Measurements from ENCODE around the gene PIAS1.

Gene PIAS1

GRCh38 chr15:68027388-68027787 lies 26.7 kb upstream of the PIAS1 start:
- no peak overlapping the region for H3K4me3 ChIP-seq (replicated peaks in 1 of 2; ENCODE audit: low read depth in 2 of 2, low read length in 2 of 2)
- no peak for DNase-seq (ENCODE audit: low read depth in 2 of 2)
- no peak for TF ChIP-seq CTCF (IDR thresholded peaks at IDR 0.05; ENCODE audit: low read depth, low read length)

DNA sequence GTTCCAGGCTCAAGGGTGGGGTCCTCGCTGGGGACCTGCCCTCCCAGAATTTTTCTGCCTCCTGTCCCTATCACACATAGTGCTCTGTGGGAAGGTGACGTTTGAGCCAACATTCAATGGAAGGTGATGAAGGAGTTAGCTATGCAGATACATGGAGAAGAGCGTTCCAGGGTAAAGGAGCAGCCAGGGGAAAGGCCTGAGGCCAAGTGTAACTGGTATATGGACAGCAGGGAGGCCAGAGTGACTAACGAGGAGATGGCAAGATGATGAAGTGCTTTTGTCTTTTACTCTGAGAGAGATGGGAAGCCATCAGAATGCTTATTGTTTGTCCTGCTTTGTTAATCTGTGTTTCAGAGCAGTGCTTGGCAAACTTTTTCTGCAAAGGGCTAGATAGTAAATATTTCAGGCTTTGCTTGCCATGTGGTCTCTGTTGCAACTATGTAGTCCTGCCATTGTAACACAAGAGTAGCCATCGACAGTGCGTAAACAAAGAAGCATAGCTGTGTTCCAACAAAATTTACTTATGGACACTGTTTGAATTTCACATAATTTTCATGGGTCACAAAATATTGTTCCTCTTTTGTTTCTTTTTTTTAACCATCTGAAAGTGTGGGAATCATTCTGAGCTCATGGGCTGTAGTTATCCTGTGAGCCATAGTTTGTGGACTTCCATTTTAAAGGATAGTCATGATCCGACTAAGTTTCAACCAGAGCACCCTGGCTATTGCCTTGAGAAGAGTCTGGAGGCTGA lies 25.8 kb upstream of the PIAS1 start:
- TF ChIP-seq CTCF (IDR thresholded peaks at IDR 0.05; ENCODE audit: low read depth, low read length), result no peak
- DNase-seq (ENCODE audit: low read depth in 2 of 2), result no peak
- H3K4me3 ChIP-seq (replicated peaks in 1 of 2; ENCODE audit: low read depth in 2 of 2, low read length in 2 of 2), result no peak overlapping the region

GRCh38 chr15:68028888-68029207 lies 25.3 kb upstream of the PIAS1 start:
- TF ChIP-seq CTCF (IDR thresholded peaks at IDR 0.05; ENCODE audit: low read depth, low read length), result no peak
- DNase-seq (ENCODE audit: low read depth in 2 of 2), result no peak

GRCh38 chr15:68029959-68030358 lies 24.2 kb upstream of the PIAS1 start:
- H3K4me3 ChIP-seq (replicated peaks in 1 of 2; ENCODE audit: low read depth in 2 of 2, low read length in 2 of 2), result no peak overlapping the region
- no peak for TF ChIP-seq CTCF (IDR thresholded peaks at IDR 0.05; ENCODE audit: low read depth, low read length)
- no peak for DNase-seq (ENCODE audit: low read depth in 2 of 2)

More at GRCh38 chr15:68028888-68029207, 25.3 kb upstream of the PIAS1 start:
- no peak overlapping the region for H3K4me3 ChIP-seq (replicated peaks in 1 of 2; ENCODE audit: low read depth in 2 of 2, low read length in 2 of 2)

DNA sequence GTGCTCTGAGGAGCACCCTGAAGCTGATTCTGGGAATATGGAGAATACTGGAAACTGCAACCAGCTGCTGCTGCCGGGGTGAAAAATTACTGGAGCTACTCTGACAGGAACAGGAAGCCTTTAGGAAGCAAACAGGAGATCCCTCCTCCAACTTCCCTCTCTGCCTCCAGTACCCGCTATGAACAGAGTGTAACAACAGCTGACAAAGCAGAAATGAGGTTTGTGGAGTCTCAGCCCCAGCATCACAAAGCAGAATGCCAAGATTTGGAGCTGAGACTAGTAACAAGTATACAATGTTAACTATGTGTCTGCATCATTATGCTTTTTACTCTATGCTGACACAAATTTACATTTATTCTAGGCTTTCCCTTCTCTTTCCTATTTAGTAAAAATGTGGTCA lies 22.7 kb upstream of the PIAS1 start:
- DNase-seq (ENCODE audit: low read depth in 2 of 2), result peak in 1 of 2 donors; percentile 25
- TF ChIP-seq CTCF (IDR thresholded peaks at IDR 0.05; ENCODE audit: low read depth, low read length), result no peak
- no peak overlapping the region for H3K4me3 ChIP-seq (replicated peaks in 1 of 2; ENCODE audit: low read depth in 2 of 2, low read length in 2 of 2)

DNA sequence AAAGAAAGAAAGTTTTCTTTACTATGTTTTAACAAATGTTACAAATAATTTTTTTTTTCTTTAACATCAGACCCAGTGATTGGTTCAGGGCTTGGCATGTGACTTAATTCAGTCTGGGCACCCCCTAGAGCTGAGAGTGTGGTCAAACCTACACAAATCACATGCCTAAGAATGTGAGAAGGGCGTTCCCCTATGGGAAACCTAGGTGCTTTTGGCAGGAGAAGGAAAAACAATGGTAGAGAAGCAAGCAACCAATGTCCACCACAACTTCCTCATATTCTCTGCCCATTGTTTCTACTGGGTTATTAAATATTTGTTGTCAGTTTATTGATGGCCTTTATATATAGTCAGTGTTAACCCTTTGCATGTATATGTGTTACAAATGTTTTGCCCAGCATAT lies 21.4 kb upstream of the PIAS1 start:
- no peak overlapping the region for H3K4me3 ChIP-seq (replicated peaks in 1 of 2; ENCODE audit: low read depth in 2 of 2, low read length in 2 of 2)
- TF ChIP-seq CTCF (IDR thresholded peaks at IDR 0.05; ENCODE audit: low read depth, low read length), result no peak
- peak in 1 of 2 donors; percentile 18 for DNase-seq (ENCODE audit: low read depth in 2 of 2)

DNA sequence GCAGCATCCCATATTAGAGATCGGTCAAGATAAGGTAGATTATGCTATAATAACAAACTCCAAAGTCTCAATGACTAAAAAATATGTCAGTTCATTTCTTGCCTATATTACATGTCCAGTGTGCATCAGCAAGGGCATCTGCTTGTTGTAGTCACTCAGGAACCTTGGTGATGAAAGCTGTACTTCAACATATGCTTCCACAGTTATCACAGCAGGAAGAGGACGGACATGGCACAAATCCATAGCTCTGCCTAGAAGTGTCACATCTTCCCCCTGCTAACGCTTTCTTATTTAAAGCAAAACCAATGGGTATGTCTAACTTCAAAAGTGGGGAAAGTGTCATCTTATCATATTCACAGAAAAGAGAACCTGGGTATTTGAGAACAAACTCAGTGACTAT lies 20.0 kb upstream of the PIAS1 start:
- DNase-seq (ENCODE audit: low read depth in 2 of 2), result peak in 1 of 2 donors; percentile 59
- no peak overlapping the region for H3K4me3 ChIP-seq (replicated peaks in 1 of 2; ENCODE audit: low read depth in 2 of 2, low read length in 2 of 2)
- no peak for TF ChIP-seq CTCF (IDR thresholded peaks at IDR 0.05; ENCODE audit: low read depth, low read length)
